ENCODE results near the gene LDHAL6B. TPM values are rescaled to one million over a fixed set of nuclear protein-coding genes. Genes with fewer than 3 reads are reported as not detected.
A peak's percentile ranks its signal among the peaks of the same experiment; 100 is the strongest.

Gene LDHAL6B
- total RNA-seq, 1 experiment from 2014 or later = not detected

GRCh38 chr15:59189241-59189640 lies 17.4 kb upstream of the LDHAL6B start:
- Mint-ChIP-seq H3K9me3 (ENCODE audit: low read depth, unreplicated experiment) (peaks cover 2% of the 10 kb centered on the region), H3K4me3 (ENCODE audit: low read depth, unreplicated experiment) (no peak overlapping the region), H3K4me1 (ENCODE audit: low read depth, unreplicated experiment) (peaks cover 36% of the 10 kb centered on the region), H3K27ac (ENCODE audit: unreplicated experiment) (no peak overlapping the region), H3K27me3 (ENCODE audit: unreplicated experiment) (no peaks in the 10 kb centered on the region), H3K36me3 (ENCODE audit: insufficient read depth, unreplicated experiment) (peaks cover 83% of the 10 kb centered on the region)
- CTCF ChIA-PET = no interaction called here
- TF ChIP-seq CTCF (IDR thresholded peaks at IDR 0.05; ENCODE audit: unreplicated experiment) = no peak
- BruUV-seq (replicated peaks) = no TSS peak
- intact Hi-C loops (cut with micrococcal nuclease; ENCODE audit: unreplicated experiment) = no loop called here
- no peak for DNase-seq

DNA sequence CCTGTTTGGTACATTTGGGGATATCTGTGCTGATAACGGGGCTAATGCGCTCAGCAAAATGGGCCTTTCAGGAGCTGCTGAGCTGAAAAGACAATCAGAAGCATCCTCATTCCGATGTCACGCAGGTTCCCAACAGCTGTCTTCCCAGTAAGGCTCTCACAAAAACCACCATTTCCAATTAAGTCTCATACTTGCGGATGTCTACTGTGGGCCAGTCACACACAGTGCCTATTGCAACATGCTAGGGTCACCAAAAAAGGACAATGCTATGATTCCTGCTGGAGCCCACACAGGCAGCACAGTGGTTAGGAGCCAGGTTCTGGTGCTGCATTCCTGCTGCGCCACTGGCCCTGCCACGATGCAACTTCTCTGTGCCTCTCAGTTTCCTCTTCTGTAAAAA lies 16.4 kb upstream of the LDHAL6B start:
- intact Hi-C loops (cut with micrococcal nuclease; ENCODE audit: unreplicated experiment) = no loop called here
- no peaks in the 10 kb centered on the region for H3K27me3 Mint-ChIP-seq (ENCODE audit: unreplicated experiment)
- H3K9me3 Mint-ChIP-seq (ENCODE audit: low read depth, unreplicated experiment) = peaks cover 2% of the 10 kb centered on the region
- no peak for TF ChIP-seq CTCF (IDR thresholded peaks at IDR 0.05; ENCODE audit: unreplicated experiment)
- peak overlapping the region; percentile 81 for H3K27ac Mint-ChIP-seq (ENCODE audit: unreplicated experiment)
- no TSS peak for BruUV-seq (replicated peaks)
- H3K36me3 Mint-ChIP-seq (ENCODE audit: insufficient read depth, unreplicated experiment) = peaks cover 83% of the 10 kb centered on the region
- CTCF ChIA-PET = no interaction called here
- no peak for DNase-seq
- peaks cover 36% of the 10 kb centered on the region for H3K4me1 Mint-ChIP-seq (ENCODE audit: low read depth, unreplicated experiment)
- H3K4me3 Mint-ChIP-seq (ENCODE audit: low read depth, unreplicated experiment) = peak overlapping the region; percentile 39

GRCh38 chr15:59191855-59192237 lies 14.8 kb upstream of the LDHAL6B start:
- peak; percentile 65 for DNase-seq
- peaks cover 36% of the 10 kb centered on the region for H3K4me1 Mint-ChIP-seq (ENCODE audit: low read depth, unreplicated experiment)
- no peaks in the 10 kb centered on the region for H3K27me3 Mint-ChIP-seq (ENCODE audit: unreplicated experiment)
- H3K27ac Mint-ChIP-seq (ENCODE audit: unreplicated experiment) = peak overlapping the region; percentile 81
- CTCF ChIA-PET = interaction anchor here (0.7 to 1.0 kb wide), 3 partner anchors 11 to 21 kb away, joined by 3 read pairs; no protein-coding TSS in a partner anchor
- peaks cover 2% of the 10 kb centered on the region for H3K9me3 Mint-ChIP-seq (ENCODE audit: low read depth, unreplicated experiment)
- BruUV-seq (replicated peaks) = no TSS peak
- intact Hi-C loops (cut with micrococcal nuclease; ENCODE audit: unreplicated experiment) = no loop called here
- peak overlapping the region; percentile 39 for H3K4me3 Mint-ChIP-seq (ENCODE audit: low read depth, unreplicated experiment)
- TF ChIP-seq CTCF (IDR thresholded peaks at IDR 0.05; ENCODE audit: unreplicated experiment) = no peak
- H3K36me3 Mint-ChIP-seq (ENCODE audit: insufficient read depth, unreplicated experiment) = peaks cover 81% of the 10 kb centered on the region

DNA sequence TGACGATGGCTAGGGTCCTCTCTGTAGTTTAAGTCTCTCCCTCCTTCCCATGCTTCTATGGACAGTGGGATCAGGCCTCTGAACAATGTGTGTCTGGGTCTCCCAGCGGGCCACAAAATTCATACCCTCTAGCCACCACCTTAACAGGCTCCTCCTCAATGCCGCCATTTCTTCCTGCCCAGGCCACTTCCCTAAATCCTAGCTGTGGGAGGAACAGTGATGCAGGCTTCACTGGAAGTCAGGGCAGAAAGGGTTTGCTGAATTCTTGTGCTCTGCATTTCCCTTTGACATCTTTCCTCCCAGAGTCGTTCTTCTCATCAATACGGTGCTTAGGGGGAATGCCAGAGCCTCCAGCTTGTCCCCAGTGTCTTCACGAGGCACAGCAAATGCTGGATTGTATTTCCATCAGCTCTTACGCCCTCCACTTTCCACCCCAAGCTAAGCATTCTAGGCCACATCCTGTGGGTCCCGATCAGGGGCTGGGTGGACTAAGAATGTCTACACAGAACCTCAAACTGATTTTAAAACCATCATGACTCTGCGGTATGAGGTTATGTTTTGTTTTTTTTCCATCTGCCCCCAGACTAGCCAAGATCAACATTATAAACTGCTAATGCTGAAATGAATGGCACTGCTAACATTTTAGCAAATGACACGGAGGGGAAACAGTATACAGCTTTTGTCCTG lies 11.9 kb upstream of the LDHAL6B start:
- Mint-ChIP-seq H3K36me3 (ENCODE audit: insufficient read depth, unreplicated experiment) (peaks cover 83% of the 10 kb centered on the region), H3K27me3 (ENCODE audit: unreplicated experiment) (no peaks in the 10 kb centered on the region), H3K27ac (ENCODE audit: unreplicated experiment) (peak overlapping the region; percentile 48), H3K4me1 (ENCODE audit: low read depth, unreplicated experiment) (peaks cover 38% of the 10 kb centered on the region), H3K9me3 (ENCODE audit: low read depth, unreplicated experiment) (no peaks in the 10 kb centered on the region), H3K4me3 (ENCODE audit: low read depth, unreplicated experiment) (no peak overlapping the region)
- CTCF ChIA-PET = interaction anchor here (0.6 to 0.7 kb wide), 2 partner anchors 43 to 184 kb away, joined by 3 to 4 read pairs; no protein-coding TSS in a partner anchor
- no peak for TF ChIP-seq CTCF (IDR thresholded peaks at IDR 0.05; ENCODE audit: unreplicated experiment)
- intact Hi-C loops (cut with micrococcal nuclease; ENCODE audit: unreplicated experiment) = no loop called here
- no TSS peak for BruUV-seq (replicated peaks)
- DNase-seq = no peak

Measured in Calu3 (cell line).